Mesenchymal stem cell (in vitro differentiated cells and primary cell): ENCODE results near the gene CIB2. TPM values are rescaled to one million over a fixed set of nuclear protein-coding genes. Genes with fewer than 3 reads are reported as not detected.

Experiments
- DNase-seq: peaks from one replicate; pipeline ENCODE4 v3.0.0-alpha.2; 2013
- H2AFZ ChIP-seq: one replicate; pipeline ENCODE4 v1.6.1; 2013; ENCODE audit warnings: low read depth, mild to moderate bottlenecking, control low read depth, inconsistent platforms, low read length, moderate library complexity
- H2AK5ac ChIP-seq: 2 replicates; pipeline ENCODE4 v1.6.1; 2013; ENCODE audit warnings: low read length, moderate library complexity, mild to moderate bottlenecking, inconsistent platforms; ENCODE audit not compliant: severe bottlenecking
- H2BK120ac ChIP-seq: one replicate; pipeline ENCODE4 v1.6.1; 2013; ENCODE audit warnings: low read depth, mild to moderate bottlenecking, inconsistent platforms, low read length, moderate library complexity
- H2BK12ac ChIP-seq, 2 experiments: one replicate each; pipeline ENCODE4 v1.6.1; 2013; ENCODE audit warnings: inconsistent platforms in 2 of 2, low read length in 2 of 2, mild to moderate bottlenecking in 2 of 2, moderate library complexity in 2 of 2, control low read depth in 1 of 2
- H2BK15ac ChIP-seq: one replicate; pipeline ENCODE4 v1.6.1; 2013; ENCODE audit warnings: mild to moderate bottlenecking, low read depth, inconsistent platforms; ENCODE audit not compliant: poor library complexity, severe bottlenecking
- H2BK5ac ChIP-seq: 2 replicates; pipeline ENCODE4 v1.6.1; 2013; ENCODE audit warnings: low read depth, mild to moderate bottlenecking, low read length, control low read depth, inconsistent platforms; ENCODE audit not compliant: poor library complexity, severe bottlenecking
- H3K14ac ChIP-seq, 2 experiments: one replicate each; pipeline ENCODE4 v1.6.1; 2013; ENCODE audit warnings: inconsistent platforms in 2 of 2, low read length in 2 of 2, control low read depth in 1 of 2, mild to moderate bottlenecking in 1 of 2, moderate library complexity in 1 of 2
- H3K18ac ChIP-seq, 2 experiments: one replicate each; pipeline ENCODE4 v1.6.1; 2013; ENCODE audit warnings: inconsistent platforms in 2 of 2, low read length in 2 of 2, control low read depth in 1 of 2, low read depth in 1 of 2, mild to moderate bottlenecking in 1 of 2
- H3K23ac ChIP-seq, 2 experiments: one replicate each; pipeline ENCODE4 v1.6.1; 2013; ENCODE audit warnings: inconsistent platforms in 2 of 2, low read length in 2 of 2, mild to moderate bottlenecking in 2 of 2, moderate library complexity in 2 of 2, control low read depth in 1 of 2
- H3K27ac ChIP-seq: 2 replicates; pipeline ENCODE4 v1.5.1; 2013; ENCODE audit warnings: mild to moderate bottlenecking, moderate library complexity, low read length, control low read depth, inconsistent platforms; ENCODE audit not compliant: poor library complexity, severe bottlenecking
- H3K27me3 ChIP-seq, 2 experiments: 2 replicates each; pipeline versions ENCODE4 v1.6.1 to v1.7.0; 2013; ENCODE audit warnings: low read length in 2 of 2, mild to moderate bottlenecking in 2 of 2, moderate library complexity in 2 of 2, control low read depth in 1 of 2, inconsistent platforms in 1 of 2; ENCODE audit not compliant: control insufficient read depth in 1 of 2, insufficient read depth in 1 of 2
- H3K36me3 ChIP-seq, 2 experiments: 2 replicates each; pipeline versions ENCODE4 v1.6.1 to v1.7.0; 2013; ENCODE audit warnings: low read length in 2 of 2, control low read depth in 1 of 2, inconsistent platforms in 1 of 2, low read depth in 1 of 2, mild to moderate bottlenecking in 1 of 2; ENCODE audit not compliant: insufficient read depth in 2 of 2, control insufficient read depth in 1 of 2
- H3K4ac ChIP-seq, 2 experiments: one replicate each; pipeline ENCODE4 v1.6.1; 2013; ENCODE audit warnings: inconsistent platforms in 2 of 2, low read length in 2 of 2, mild to moderate bottlenecking in 2 of 2, moderate library complexity in 2 of 2, control low read depth in 1 of 2, low read depth in 1 of 2
- H3K4me1 ChIP-seq: 2 replicates; pipeline ENCODE4 v1.6.1; 2013; ENCODE audit warnings: low read depth, low read length, control low read depth; ENCODE audit not compliant: control insufficient read depth, insufficient read depth
- H3K4me2 ChIP-seq: 2 replicates; pipeline ENCODE4 v1.6.1; 2013; ENCODE audit warnings: low read length, mild to moderate bottlenecking, inconsistent platforms; ENCODE audit not compliant: poor library complexity, severe bottlenecking
- H3K4me3 ChIP-seq, 2 experiments: 2 replicates each; pipeline versions ENCODE4 v1.5.1 to v1.7.0; 2013; ENCODE audit warnings: low read length in 2 of 2, mild to moderate bottlenecking in 2 of 2, control low read depth in 1 of 2, low read depth in 1 of 2; ENCODE audit not compliant: insufficient read depth in 1 of 2
- H3K79me1 ChIP-seq: replicated peaks from 2 replicates; pipeline ENCODE4 v1.6.1; 2013; ENCODE audit warnings: mild to moderate bottlenecking, control low read depth, low read length, inconsistent platforms; ENCODE audit not compliant: poor library complexity, severe bottlenecking
- H3K9ac ChIP-seq: 2 replicates; pipeline ENCODE4 v1.7.0; 2013; ENCODE audit warnings: mild to moderate bottlenecking, low read length, moderate library complexity
- H3K9me3 ChIP-seq: 2 replicates; pipeline ENCODE4 v1.7.0; 2013; ENCODE audit warnings: mild to moderate bottlenecking, low read length; ENCODE audit not compliant: control insufficient read depth
- H4K8ac ChIP-seq: one replicate; pipeline ENCODE4 v1.6.1; 2013; ENCODE audit warnings: inconsistent platforms, mild to moderate bottlenecking, low read length, moderate library complexity
- H4K91ac ChIP-seq: one replicate; pipeline ENCODE4 v1.6.1; 2013; ENCODE audit warnings: mild to moderate bottlenecking, low read length, inconsistent platforms
- WGBS: methylation state at CpG from one replicate; pipeline ENCODE4 v1.1.7; 2013; ENCODE audit warnings: mixed read lengths; 5-methylcytosine and 5-hydroxymethylcytosine counted together
- polyA plus RNA-seq, 2 experiments: library from polyadenylated mRNA; stranded (reverse); fragments of 200-250 nt; gene quantifications; one replicate each; pipeline ENCODE4 v1.2.3, GENCODE V29; 2013

The CIB2 gene
- polyA plus RNA-seq (2013, experiment 1 of 2) = 23.7 TPM
- 21.9 TPM for polyA plus RNA-seq (2013, experiment 2 of 2)

- Histone ChIP-seq H3K4me2 (peak within 1 kb of the TSS; percentile 69), H3K79me1 (peaks cover 7% of the 10 kb centered on the region), H3K36me3 (no peaks in the 10 kb centered on the region), H3K14ac (peak within 1 kb of the TSS; percentile 45 to 59), H3K4me3 (peak within 1 kb of the TSS; percentile 81 to 87), H2BK12ac (peak within 1 kb of the TSS in 1 of 2 experiments; percentile 71), H2AK5ac (peak within 1 kb of the TSS; percentile 6), H2BK120ac (peak within 1 kb of the TSS; percentile 83), H3K18ac (peak within 1 kb of the TSS; percentile 96 to 99), H3K9ac (peak within 1 kb of the TSS; percentile 91), H2BK5ac (no peak within 1 kb of the TSS), H4K8ac (peak within 1 kb of the TSS; percentile 94), H2BK15ac (peak within 1 kb of the TSS; percentile 83), H3K27me3 (peaks cover 0 to 15% of the 10 kb centered on the region in 2 experiments), H3K9me3 (no peaks in the 10 kb centered on the region), H3K4ac (peak within 1 kb of the TSS; percentile 45 to 77), H3K27ac (no peak within 1 kb of the TSS), H4K91ac (peak within 1 kb of the TSS; percentile 85), H3K4me1 (peaks cover 13% of the 10 kb centered on the region), H2AFZ (peak within 1 kb of the TSS; percentile 65), H3K23ac (peak within 1 kb of the TSS in 1 of 2 experiments; percentile 46)
- peak; percentile 65 for DNase-seq
- WGBS = 2% methylated on average over 50 of the region's 79 CpGs
These were observed at the start of gene CIB2 for GRCh38 chr15:78131295-78132061. Gene CIB2, minus strand, starts transcription at chr15:78131445. Its CDS starts 230 bp downstream, at chr15:78131215.

GRCh38 chr15:78179906-78180305 is 48.7 kb upstream of the CIB2 start:
- H2AK5ac ChIP-seq = no peak overlapping the region
- no peaks in the 10 kb centered on the region for H3K36me3 ChIP-seq
- no peak overlapping the region for H3K18ac ChIP-seq
- H2BK12ac ChIP-seq = no peak overlapping the region
- no peak overlapping the region for H3K4ac ChIP-seq
- no peak overlapping the region for H2BK120ac ChIP-seq
- peaks cover 3% of the 10 kb centered on the region for H3K4me1 ChIP-seq
- no peak overlapping the region for H2AFZ ChIP-seq
- no peak for DNase-seq
- no peak overlapping the region for H4K8ac ChIP-seq
- no peaks in the 10 kb centered on the region for H3K9me3 ChIP-seq
- no peak overlapping the region for H3K9ac ChIP-seq
- H3K4me3 ChIP-seq = no peak overlapping the region
- H3K27ac ChIP-seq = no peak overlapping the region
- no peaks in the 10 kb centered on the region for H3K79me1 ChIP-seq
- H3K4me2 ChIP-seq = no peak overlapping the region
- H2BK5ac ChIP-seq = no peak overlapping the region
- no peak overlapping the region for H2BK15ac ChIP-seq
- 90% methylated on average over 5 of the region's 5 CpGs for WGBS
- no peak overlapping the region for H3K23ac ChIP-seq
- no peak overlapping the region for H3K14ac ChIP-seq
- H3K27me3 ChIP-seq = peaks cover 0 to 26% of the 10 kb centered on the region in 2 experiments
- no peak overlapping the region for H4K91ac ChIP-seq

GRCh38 chr15:78179286-78179840 is 48.1 kb upstream of the CIB2 start:
- Histone ChIP-seq H2AFZ (no peak overlapping the region), H2BK15ac (no peak overlapping the region), H3K9ac (no peak overlapping the region), H3K23ac (no peak overlapping the region), H3K27me3 (peaks cover 0 to 26% of the 10 kb centered on the region in 2 experiments), H2BK5ac (no peak overlapping the region), H3K79me1 (no peaks in the 10 kb centered on the region), H2BK12ac (no peak overlapping the region), H2BK120ac (no peak overlapping the region), H3K9me3 (no peaks in the 10 kb centered on the region), H3K36me3 (peaks cover 0 to 1% of the 10 kb centered on the region in 2 experiments), H3K14ac (no peak overlapping the region), H3K4ac (no peak overlapping the region), H4K8ac (no peak overlapping the region), H4K91ac (no peak overlapping the region), H2AK5ac (no peak overlapping the region), H3K4me3 (no peak overlapping the region), H3K18ac (no peak overlapping the region), H3K4me1 (peaks cover 3% of the 10 kb centered on the region), H3K4me2 (no peak overlapping the region), H3K27ac (no peak overlapping the region)
- 94% methylated on average over 9 of the region's 12 CpGs for WGBS
- no peak for DNase-seq

GRCh38 chr15:78178064-78178463 is 46.8 kb upstream of the CIB2 start:
- Histone ChIP-seq H3K4me3 (no peak overlapping the region), H4K91ac (no peak overlapping the region), H2BK12ac (no peak overlapping the region), H3K4me1 (peaks cover 3% of the 10 kb centered on the region), H3K27ac (no peak overlapping the region), H3K14ac (no peak overlapping the region), H3K4me2 (no peak overlapping the region), H3K23ac (no peak overlapping the region), H2BK15ac (no peak overlapping the region), H2BK5ac (no peak overlapping the region), H2AK5ac (no peak overlapping the region), H3K27me3 (peaks cover 0 to 26% of the 10 kb centered on the region in 2 experiments), H3K18ac (no peak overlapping the region), H3K4ac (no peak overlapping the region), H3K79me1 (no peaks in the 10 kb centered on the region), H2AFZ (no peak overlapping the region), H3K9me3 (no peaks in the 10 kb centered on the region), H3K9ac (no peak overlapping the region), H4K8ac (no peak overlapping the region), H2BK120ac (no peak overlapping the region), H3K36me3 (peaks cover 0 to 12% of the 10 kb centered on the region in 2 experiments)
- DNase-seq = no peak
- 83% methylated on average over 6 of the region's 6 CpGs for WGBS
